Loucy (cell line): Measurements from ENCODE around the gene LDLRAD4.

ENCODE experiments used
- H2AFZ ChIP-seq: fragments of 200-600 bp; sonication (generic); 2 replicates; pipeline ENCODE4 v1.6.0; 2016; ENCODE audit warnings: antibody characterized with exemption, mild to moderate bottlenecking, low read length, moderate library complexity
- H3F3A ChIP-seq: fragments of 200-600 bp; 2 replicates; pipeline ENCODE4 v1.6.0; 2016; ENCODE audit warnings: antibody characterized with exemption, low read depth, mild to moderate bottlenecking
- H3K27me3 ChIP-seq: fragments of 200-600 bp; sonication (generic); 2 replicates; pipeline ENCODE4 v1.6.1; 2014; ENCODE audit warnings: low read length, mild to moderate bottlenecking; ENCODE audit not compliant: insufficient read depth, poor library complexity, severe bottlenecking
- H3K36me3 ChIP-seq: fragments of 200-600 bp; sonication (generic); 2 replicates; pipeline ENCODE4 v1.6.1; 2016; ENCODE audit warnings: low read length; ENCODE audit not compliant: insufficient read depth
- H3K4me1 ChIP-seq: fragments of 200-600 bp; sonication (generic); 2 replicates; pipeline ENCODE4 v1.5.1; 2014; ENCODE audit warnings: low read length, mild to moderate bottlenecking; ENCODE audit not compliant: insufficient read depth, poor library complexity, severe bottlenecking
- H3K4me2 ChIP-seq: fragments of 200-600 bp; sonication (generic); 2 replicates; pipeline ENCODE4 v1.6.0; 2014; ENCODE audit warnings: antibody characterized with exemption, low read length, low read depth, mild to moderate bottlenecking; ENCODE audit not compliant: poor library complexity, severe bottlenecking
- H3K4me3 ChIP-seq: fragments of 200-600 bp; sonication (generic); 2 replicates; pipeline ENCODE4 v1.5.1; 2014; ENCODE audit warnings: low read length, mild to moderate bottlenecking, mixed read lengths; ENCODE audit not compliant: poor library complexity, severe bottlenecking
- H3K79me2 ChIP-seq: fragments of 200-600 bp; sonication (generic); 2 replicates; pipeline ENCODE4 v1.6.1; 2014; ENCODE audit warnings: low read length; ENCODE audit not compliant: insufficient read depth
- H3K9ac ChIP-seq: fragments of 200-600 bp; sonication (generic); 2 replicates; pipeline ENCODE4 v1.6.0; 2014; ENCODE audit warnings: mild to moderate bottlenecking, low read depth, low read length, moderate library complexity; ENCODE audit not compliant: poor library complexity, severe bottlenecking
- H3K9me2 ChIP-seq: fragments of 200-600 bp; sonication (generic); replicated peaks from 2 replicates; pipeline ENCODE4 v1.6.1; 2016; ENCODE audit warnings: low read depth, low read length, mixed read lengths
- H3K9me3 ChIP-seq: fragments of 200-600 bp; sonication (generic); 2 replicates; pipeline ENCODE4 v1.6.1; 2014; ENCODE audit warnings: mild to moderate bottlenecking, antibody characterized with exemption, low read length, low read depth; ENCODE audit not compliant: insufficient read depth
- H4K20me1 ChIP-seq: fragments of 200-600 bp; sonication (generic); 2 replicates; pipeline ENCODE4 v1.6.0; 2014; ENCODE audit warnings: antibody characterized with exemption, low read length, mild to moderate bottlenecking; ENCODE audit not compliant: insufficient read depth, poor library complexity, severe bottlenecking
- EZH2phosphoT487 ChIP-seq: fragments of 200-600 bp; IDR thresholded peaks from 2 replicates; pipeline ENCODE4 v1.6.1; 2018; ENCODE audit warnings: antibody characterized with exemption, mild to moderate bottlenecking, moderate library complexity, borderline replicate concordance
- TF ChIP-seq, protein P1 (sequence below): fragments of 200-600 bp; sonication (generic); conservative IDR thresholded peaks from 2 replicates; pipeline ENCODE4 v1.5.1; 2014; ENCODE audit warnings: mild to moderate bottlenecking, antibody characterized with exemption, low read length

LDLRAD4 gene

DNA sequence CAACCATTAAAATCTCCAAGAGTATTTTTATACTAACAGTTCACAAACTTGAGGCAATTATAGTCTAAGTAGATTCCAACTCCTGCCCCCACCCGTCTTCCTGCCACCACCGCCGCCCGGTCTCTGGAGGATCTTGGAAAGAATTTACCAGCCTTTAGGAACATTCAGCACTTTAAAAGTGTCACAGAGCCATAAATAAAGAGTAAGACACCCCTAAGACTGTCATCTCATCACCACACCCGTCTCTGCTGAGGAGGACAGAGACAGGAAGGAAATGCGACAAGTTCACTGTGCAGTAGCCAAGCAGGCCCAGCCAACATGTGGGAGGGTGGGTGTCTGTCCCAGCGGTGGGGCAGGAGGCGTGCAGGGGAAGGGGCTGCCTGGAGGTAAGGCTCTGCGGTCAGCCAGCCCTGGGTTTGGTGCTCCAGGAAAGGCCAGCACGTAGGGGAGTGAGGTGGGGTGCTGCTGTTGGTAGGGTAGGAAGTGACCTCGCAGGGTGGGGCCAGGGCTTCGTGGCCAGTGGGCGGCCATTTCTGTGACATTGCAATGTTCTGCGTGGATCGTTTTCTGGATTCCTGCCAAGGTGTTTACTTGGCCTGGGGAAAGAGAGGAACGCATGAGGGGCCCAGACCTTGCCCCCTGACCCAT is 396.2 kb downstream of the LDLRAD4 start:
- Histone ChIP-seq H3F3A (0 out of 2 replicates have a peak, but pooled peaks cover 11% of the 10 kb centered on the region), H3K79me2 (peaks cover 80% of the 10 kb centered on the region), H2AFZ (no peak overlapping the region), H4K20me1 (peaks cover 7% of the 10 kb centered on the region), H3K4me1 (peaks cover 91% of the 10 kb centered on the region), H3K9me2 (no peaks in the 10 kb centered on the region), H3K9ac (peak overlapping the region; percentile 88), H3K27me3 (no peaks in the 10 kb centered on the region), H3K9me3 (no peaks in the 10 kb centered on the region), H3K36me3 (no peaks in the 10 kb centered on the region), H3K4me3 (peak overlapping the region; percentile 82), H3K4me2 (peak overlapping the region; percentile 95)
- TF ChIP-seq, protein P1, sequence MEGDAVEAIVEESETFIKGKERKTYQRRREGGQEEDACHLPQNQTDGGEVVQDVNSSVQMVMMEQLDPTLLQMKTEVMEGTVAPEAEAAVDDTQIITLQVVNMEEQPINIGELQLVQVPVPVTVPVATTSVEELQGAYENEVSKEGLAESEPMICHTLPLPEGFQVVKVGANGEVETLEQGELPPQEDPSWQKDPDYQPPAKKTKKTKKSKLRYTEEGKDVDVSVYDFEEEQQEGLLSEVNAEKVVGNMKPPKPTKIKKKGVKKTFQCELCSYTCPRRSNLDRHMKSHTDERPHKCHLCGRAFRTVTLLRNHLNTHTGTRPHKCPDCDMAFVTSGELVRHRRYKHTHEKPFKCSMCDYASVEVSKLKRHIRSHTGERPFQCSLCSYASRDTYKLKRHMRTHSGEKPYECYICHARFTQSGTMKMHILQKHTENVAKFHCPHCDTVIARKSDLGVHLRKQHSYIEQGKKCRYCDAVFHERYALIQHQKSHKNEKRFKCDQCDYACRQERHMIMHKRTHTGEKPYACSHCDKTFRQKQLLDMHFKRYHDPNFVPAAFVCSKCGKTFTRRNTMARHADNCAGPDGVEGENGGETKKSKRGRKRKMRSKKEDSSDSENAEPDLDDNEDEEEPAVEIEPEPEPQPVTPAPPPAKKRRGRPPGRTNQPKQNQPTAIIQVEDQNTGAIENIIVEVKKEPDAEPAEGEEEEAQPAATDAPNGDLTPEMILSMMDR, result no peak
- TF ChIP-seq EZH2phosphoT487, result no peak

DNA sequence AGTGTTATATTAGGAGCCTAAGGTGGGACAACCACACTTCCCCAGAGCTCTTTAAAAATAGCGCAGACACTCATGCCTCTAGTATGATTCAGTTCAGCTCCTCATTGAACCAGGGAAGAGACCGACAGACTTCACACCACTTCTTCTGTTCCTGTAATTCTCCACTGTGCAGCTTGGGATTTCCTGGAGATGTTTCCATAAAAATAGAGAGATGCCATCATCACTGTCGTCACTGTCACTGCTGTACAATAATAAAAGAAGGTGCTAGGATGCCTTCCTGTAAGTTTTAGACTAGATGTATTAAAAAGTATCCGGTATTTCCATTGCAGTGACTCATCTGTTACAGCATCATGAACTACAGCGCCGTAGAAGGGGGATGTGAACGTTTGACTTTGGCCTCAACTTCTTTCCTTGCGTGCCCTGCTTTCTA is 396.9 kb downstream of the LDLRAD4 start:
- Histone ChIP-seq H3K9me3 (no peaks in the 10 kb centered on the region), H2AFZ (no peak overlapping the region), H3K9ac (peak overlapping the region; percentile 88), H3K79me2 (peaks cover 85% of the 10 kb centered on the region), H3K27me3 (no peaks in the 10 kb centered on the region), H3F3A (0 out of 2 replicates have a peak, but pooled peaks cover 11% of the 10 kb centered on the region), H3K4me3 (peak overlapping the region; percentile 82), H3K4me1 (peaks cover 89% of the 10 kb centered on the region), H3K9me2 (no peaks in the 10 kb centered on the region), H3K4me2 (peak overlapping the region; percentile 95), H3K36me3 (peaks cover under 1% of the 10 kb centered on the region; the same call in 1 of the 2 replicates), H4K20me1 (peaks cover 7% of the 10 kb centered on the region)
- TF ChIP-seq, protein P1, result no peak
- TF ChIP-seq EZH2phosphoT487, result no peak

DNA sequence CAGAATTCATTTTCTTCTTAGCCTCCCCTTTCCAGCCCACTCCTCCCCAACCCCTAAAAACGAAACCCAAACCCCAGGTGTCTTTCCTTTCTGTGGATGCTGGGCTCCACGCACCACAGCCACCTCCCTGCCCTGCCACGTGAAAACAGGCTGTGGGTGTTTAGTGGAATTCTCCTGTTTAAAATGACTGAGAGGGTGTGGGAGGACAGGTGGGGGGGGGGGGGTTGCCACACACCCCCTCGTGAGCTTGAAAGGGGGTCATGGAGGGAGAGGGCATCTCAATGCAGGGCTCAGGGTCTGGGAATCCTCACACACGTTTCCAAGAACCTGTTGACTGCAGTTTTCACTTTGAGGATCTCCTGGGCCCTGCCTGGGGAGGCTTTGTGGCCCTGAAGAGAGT is 397.5 kb downstream of the LDLRAD4 start:
- H4K20me1 ChIP-seq, result peaks cover 7% of the 10 kb centered on the region
- no peaks in the 10 kb centered on the region for H3K9me3 ChIP-seq
- peak overlapping the region; percentile 95 for H3K4me2 ChIP-seq
- peaks cover 6% of the 10 kb centered on the region; the same call in 1 of the 2 replicates for H3K36me3 ChIP-seq
- no peaks in the 10 kb centered on the region for H3K27me3 ChIP-seq
- H2AFZ ChIP-seq, result no peak overlapping the region
- no peaks in the 10 kb centered on the region for H3K9me2 ChIP-seq
- H3F3A ChIP-seq, result 0 out of 2 replicates have a peak, but pooled peaks cover 11% of the 10 kb centered on the region
- peak overlapping the region; percentile 88 for H3K9ac ChIP-seq
- H3K79me2 ChIP-seq, result peaks cover 85% of the 10 kb centered on the region
- H3K4me1 ChIP-seq, result peaks cover 83% of the 10 kb centered on the region
- no peak for TF ChIP-seq EZH2phosphoT487
- TF ChIP-seq, protein P1, result no peak
- H3K4me3 ChIP-seq, result peak overlapping the region; percentile 82
